HG03066 (cell line): Measurements from ENCODE around the gene PLEKHG7.
"Not testable (repeated sequence)": the region's sequence is repeated elsewhere in the genome, so short reads cannot be mapped to it uniquely, and the experiment has no call there.

Experiments
- ATAC-seq: cut with Tn5 transposase; IDR thresholded peaks from one replicate; pipeline ENCODE4 v1.9.1; 2021; ENCODE audit warnings: low read depth; ENCODE audit not compliant: unreplicated experiment

Gene PLEKHG7

DNA sequence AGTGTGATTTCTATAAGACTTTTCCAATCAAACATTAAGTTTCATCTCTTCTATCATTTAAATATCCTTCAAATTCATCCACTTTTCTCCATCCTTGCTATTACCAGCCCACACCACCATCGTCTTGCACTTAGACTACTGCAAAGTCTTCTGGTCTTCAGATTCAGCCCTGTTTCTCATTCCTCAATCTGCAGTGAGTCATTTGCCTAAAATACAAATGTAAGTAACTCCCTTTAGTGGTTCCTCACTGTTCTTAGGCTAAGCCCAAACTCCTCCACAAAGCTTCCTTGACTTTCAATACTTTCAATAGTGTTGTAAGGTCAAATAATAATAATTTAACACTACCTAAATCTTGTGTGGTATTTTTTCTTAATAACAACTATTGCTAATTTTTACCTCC lies 83.3 kb downstream of the PLEKHG7 start:
- no peak for ATAC-seq

DNA sequence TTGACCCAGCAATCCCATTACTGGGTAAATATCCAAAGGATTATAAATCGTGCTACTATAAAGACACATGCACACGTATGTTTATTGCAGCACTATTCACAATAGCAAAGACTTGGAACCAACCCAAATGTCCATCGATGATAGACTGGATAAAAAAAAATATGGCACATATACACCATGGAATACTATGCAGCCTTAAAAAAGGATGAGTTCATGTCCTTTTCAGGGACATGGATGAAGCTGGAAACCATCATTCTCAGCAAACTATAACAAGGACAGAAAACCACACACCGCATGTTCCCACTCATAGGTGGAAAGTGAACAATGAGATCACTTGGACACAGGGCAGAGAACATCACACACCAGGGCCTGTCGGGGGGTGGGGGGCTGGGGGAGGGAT lies 91.6 kb downstream of the PLEKHG7 start:
- not testable (repeated sequence) for ATAC-seq

DNA sequence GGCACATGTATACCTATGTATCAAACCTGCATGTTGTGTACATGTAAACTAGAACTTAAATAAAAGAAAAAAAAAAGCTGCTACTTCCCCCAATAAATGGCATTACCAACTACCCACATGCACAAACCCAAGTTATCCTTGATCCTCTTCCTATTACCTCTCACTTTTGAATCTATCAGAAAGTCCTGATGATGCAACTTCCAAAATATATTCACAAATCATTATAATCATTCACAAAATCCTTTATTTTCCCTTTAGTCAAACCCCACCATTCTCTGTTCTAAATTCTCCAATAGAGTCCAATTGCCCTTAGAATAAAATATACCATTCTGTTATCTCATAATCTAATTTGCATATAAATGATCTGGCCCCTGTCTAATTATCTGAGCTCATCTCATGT lies 92.0 kb downstream of the PLEKHG7 start:
- ATAC-seq, result no peak

DNA sequence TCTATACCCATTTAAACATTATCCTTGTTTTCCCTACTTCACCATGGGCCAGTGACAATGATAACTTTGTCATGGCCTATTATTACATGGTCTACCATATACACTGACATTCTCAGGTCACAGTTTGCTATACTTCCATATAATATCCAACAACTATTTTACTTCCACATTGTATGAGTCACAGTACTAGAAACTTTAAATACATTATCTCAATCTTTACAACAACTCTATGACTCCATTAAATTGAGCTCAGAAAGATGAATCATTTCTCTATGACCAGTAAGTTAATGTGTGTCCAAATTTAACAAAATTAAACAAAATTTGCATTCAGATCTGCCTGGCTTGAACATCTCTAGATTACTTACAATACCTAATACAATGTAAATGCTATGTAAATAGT lies 93.9 kb downstream of the PLEKHG7 start:
- ATAC-seq, result no peak

DNA sequence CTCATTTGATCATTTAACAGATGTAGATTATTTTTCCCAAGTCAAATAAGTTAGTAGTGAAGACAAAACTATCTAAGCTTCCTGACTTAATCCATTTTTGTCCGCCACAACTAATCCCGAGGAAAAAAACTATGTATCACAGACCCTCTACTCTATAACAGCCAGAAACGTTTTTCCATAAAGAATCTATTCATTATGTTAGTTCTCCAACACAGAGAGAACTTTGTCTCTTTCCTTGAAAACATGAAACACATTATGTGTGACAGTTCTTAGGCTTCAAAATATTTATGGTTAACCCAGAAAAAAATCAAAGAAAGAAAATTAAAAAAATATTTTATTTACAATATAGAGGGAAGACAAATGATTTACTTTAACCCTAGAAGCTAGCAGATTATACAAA lies 100.1 kb downstream of the PLEKHG7 start:
- no peak for ATAC-seq

DNA sequence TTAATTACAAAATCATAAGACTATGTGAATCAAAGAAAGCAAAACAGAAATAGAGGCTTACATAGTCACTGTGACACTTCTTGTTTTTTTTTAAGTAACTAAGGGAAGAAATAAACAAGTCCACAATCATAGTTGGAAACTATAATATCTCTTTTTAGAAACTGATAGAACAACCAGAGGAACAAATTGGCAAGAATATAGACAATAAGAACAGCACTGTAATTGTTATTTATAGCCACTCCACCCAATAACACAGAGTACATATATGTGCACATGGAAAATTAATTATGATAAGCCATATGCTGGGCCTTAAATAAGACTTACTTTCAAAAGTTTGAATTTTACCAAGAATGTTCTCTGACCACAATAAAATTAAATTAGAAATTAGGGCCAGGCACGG lies 101.1 kb downstream of the PLEKHG7 start:
- ATAC-seq, result no peak

DNA sequence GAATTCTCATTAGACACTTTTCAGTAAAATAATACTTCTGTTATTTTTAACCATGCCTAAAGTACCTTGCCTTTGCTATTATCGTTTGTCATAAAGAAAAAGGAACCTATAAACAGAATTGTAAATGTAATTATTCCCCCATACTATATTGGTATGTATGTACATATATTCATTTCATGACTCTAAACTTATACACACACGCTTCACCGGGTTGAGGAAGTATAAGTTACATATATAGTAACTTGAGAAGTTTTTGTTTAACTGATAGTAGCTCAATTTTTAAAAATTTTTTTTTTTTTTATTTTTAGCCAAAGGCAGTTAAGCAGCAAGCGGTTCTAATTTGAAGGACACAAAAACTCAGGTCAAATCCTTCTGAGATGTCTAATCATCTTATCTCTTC lies 107.6 kb downstream of the PLEKHG7 start:
- peak; percentile 73 for ATAC-seq

DNA sequence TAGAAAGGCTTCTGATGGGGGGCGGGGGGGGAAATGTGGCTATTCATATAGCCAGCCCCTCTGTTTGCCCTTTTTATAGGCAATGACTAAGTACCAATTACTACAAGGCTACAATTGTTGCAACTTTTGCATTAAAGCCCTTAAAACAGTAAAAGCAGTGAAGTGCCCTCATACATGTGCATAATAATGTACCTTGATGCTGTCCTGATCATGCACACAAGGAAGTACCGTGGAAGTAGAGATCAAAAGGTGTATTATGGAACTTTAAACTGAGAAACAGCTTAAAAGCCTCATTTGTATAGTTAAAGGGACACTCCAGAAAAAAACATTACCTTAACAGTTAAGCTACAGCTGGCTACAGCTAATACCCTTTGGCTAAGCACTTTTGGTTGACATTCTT lies 111.8 kb downstream of the PLEKHG7 start:
- ATAC-seq, result no peak

DNA sequence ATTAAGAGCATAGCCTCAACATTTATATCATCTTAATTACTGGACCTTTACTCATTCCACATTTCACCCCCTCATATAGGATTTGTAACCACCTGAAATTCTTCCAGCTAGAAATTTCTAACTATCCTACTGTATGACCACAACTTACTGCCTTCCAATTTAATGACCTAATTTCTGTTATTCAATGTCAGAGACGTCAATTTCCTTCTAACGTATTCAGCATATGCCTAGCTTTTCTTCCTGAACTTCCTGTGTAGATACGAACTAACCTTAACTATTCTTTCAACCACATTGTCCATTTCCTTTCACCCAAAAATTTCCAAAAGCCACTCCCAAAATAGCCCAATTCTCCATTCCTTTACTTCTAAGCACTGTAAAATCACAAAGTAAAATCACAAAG lies 118.4 kb downstream of the PLEKHG7 start:
- ATAC-seq, result no peak
